Spleen (tissue), 11 donors: Measurements from ENCODE around the gene MEI4. TPM values are rescaled to one million over a fixed set of nuclear protein-coding genes. Genes with fewer than 3 reads are reported as not detected.
"Not testable (repeated sequence)": the region's sequence is repeated elsewhere in the genome, so short reads cannot be mapped to it uniquely, and the experiment has no call there.

ENCODE experiments used
- DNase-seq: peaks from one replicate; pipeline ENCODE4 v3.0.0-alpha.2; 2020
- H3K27ac ChIP-seq, 8 donors: fragments of 200-600 bp; sonication (generic) in 7 of 8; 1 replicate in 4 of 8; 2 replicates in 4 of 8; pipeline versions ENCODE4 v1.5.0 to v1.8.0; 2016 to 2021; ENCODE audit warnings: inconsistent platforms in 4 of 8, mild to moderate bottlenecking in 4 of 8, moderate library complexity in 1 of 8
- H3K27me3 ChIP-seq, 7 donors: fragments of 200-600 bp; sonication (generic) in 6 of 7; replicated peaks in 1 of 7; 1 replicate in 4 of 7; 2 replicates in 3 of 7; pipeline versions ENCODE4 v1.5.0 to v1.8.0; 2016 to 2021; ENCODE audit warnings: inconsistent platforms in 3 of 7, mild to moderate bottlenecking in 1 of 7
- H3K36me3 ChIP-seq, 6 donors: fragments of 200-600 bp; sonication (generic) in 5 of 6; 1 replicate in 4 of 6; 2 replicates in 2 of 6; pipeline versions ENCODE4 v1.5.0 to v1.8.0; 2016 to 2021; ENCODE audit warnings: inconsistent platforms in 2 of 6
- H3K4me1 ChIP-seq, 6 donors: fragments of 200-600 bp; sonication (generic) in 5 of 6; 1 replicate in 3 of 6; 2 replicates in 3 of 6; pipeline versions ENCODE4 v1.5.0 to v1.8.0; 2016 to 2021; ENCODE audit warnings: inconsistent platforms in 3 of 6
- H3K4me3 ChIP-seq, 8 donors: fragments of 200-600 bp; sonication (generic) in 7 of 8; 1 replicate in 4 of 8; 2 replicates in 4 of 8; pipeline versions ENCODE4 v1.5.0 to v1.8.0; 2016 to 2021; ENCODE audit warnings: inconsistent platforms in 4 of 8, mild to moderate bottlenecking in 4 of 8, moderate library complexity in 2 of 8
- H3K9me3 ChIP-seq, 8 donors: fragments of 200-600 bp; sonication (generic) in 7 of 8; 1 replicate in 4 of 8; 2 replicates in 4 of 8; pipeline versions ENCODE4 v1.5.0 to v1.8.0; 2016 to 2021; ENCODE audit warnings: inconsistent platforms in 4 of 8
- CTCF ChIP-seq, 11 experiments: fragments of 200-600 bp in 7 of 11; fragments of 450-650 bp in 4 of 11; sonication (generic) in 4 of 11; IDR thresholded peaks in 8 of 11; conservative IDR thresholded peaks in 3 of 11; 1 replicate in 7 of 11; 2 replicates in 4 of 11; pipeline versions ENCODE4 v1.4.0 to v1.8.0; 2016 to 2021; ENCODE audit warnings: antibody characterized with exemption in 11 of 11, inconsistent platforms in 4 of 11, mild to moderate bottlenecking in 1 of 11
- POLR2A ChIP-seq, 3 donors: fragments of 450-650 bp; IDR thresholded peaks; one replicate each; pipeline ENCODE4 v1.5.1; 2017; ENCODE audit warnings: antibody characterized with exemption in 3 of 3, mild to moderate bottlenecking in 1 of 3
- POLR2AphosphoS5 ChIP-seq, 3 donors: sonication (generic); formaldehyde crosslinking; IDR thresholded peaks; one replicate each; pipeline ENCODE4 v1.5.1; 2017; ENCODE audit warnings: antibody characterized with exemption in 3 of 3
- WGBS, 5 donors: extraction: QIAGEN DNeasy Blood & Tissue Kit in 3 of 5; methylation state at CpG; one replicate each; pipeline versions ENCODE4 v1.1.5 to v1.1.7; 2013 to 2018; 5-methylcytosine and 5-hydroxymethylcytosine counted together
- intact Hi-C: fragments of 100-400 bp; cut with DNase I; formaldehyde crosslinking; loops from one replicate; pipeline ENCODE4 v1.15.0; 2023; ENCODE audit warnings: low total_unique reads
- polyA plus RNA-seq, 3 donors: library from polyadenylated mRNA; stranded (reverse); fragments of 200-250 nt; gene quantifications; one replicate each; pipeline ENCODE4 v1.2.1, GENCODE V29; 2013
- total RNA-seq, 7 donors: library from RNA; depleted of rRNA in 3 of 7; stranded (reverse); fragments of >200 nt in 3 of 7; fragmentation: NEBNext Ultra II Directional in 4 of 7; extraction: Animal tissue kit (Norgen Biotek cat#: 25700) in 4 of 7; gene quantifications; one replicate each; pipeline versions ENCODE4 v1.1.0 to v1.2.1, GENCODE V29; 2016 to 2021
- donor health status: healthy with polysubstance abuse.
- donor health status: DM: no; HTN: no; CAD: no; lungs with moderate emphysema.
- donor health status: DM: no; HTN: no; CAD: no.
- donor health status: Bipolar disorder and iron deficiency.
- donor health status: healthy.
- donor health status: DM: no; HTN: no; CAD: no.
- donor health status: DM: yes; HTN: yes; CAD: no.

The MEI4 gene
- total and polyA plus RNA-seq, 10 donors, result 0.03 to 0.26 TPM; not detected in 8

GRCh38 chr6:77674211-77674610 is 21.4 kb downstream of the MEI4 start:
- DNase-seq, result no peak
- Histone ChIP-seq H3K4me3 (no peak overlapping the region), H3K4me1 (no peaks in the 10 kb centered on the region), H3K36me3 (no peaks in the 10 kb centered on the region), H3K9me3 (no peaks in the 10 kb centered on the region), H3K27ac (no peak overlapping the region), H3K27me3 (no peaks in the 10 kb centered on the region)
- intact Hi-C loops, result no loop called here
- 84 to 90% (median 88%) methylated on average over 2 of the region's 2 CpGs for WGBS, 5 donors
- no peak for TF ChIP-seq POLR2AphosphoS5 (IDR thresholded peaks at IDR 0.05)

- WGBS, 5 donors, result 65 to 87% (median 85%) methylated on average over 4 of the region's 4 CpGs
- DNase-seq, result no peak
- Histone ChIP-seq H3K27me3 (no peaks in the 10 kb centered on the region), H3K36me3 (no peaks in the 10 kb centered on the region), H3K9me3 (no peaks in the 10 kb centered on the region), H3K4me3 (no peak overlapping the region), H3K27ac (no peak overlapping the region), H3K4me1 (no peaks in the 10 kb centered on the region)
- intact Hi-C loops, result no loop called here
- no peak for TF ChIP-seq CTCF (IDR thresholded peaks at IDR 0.05 in 8 of 11, conservative IDR thresholded peaks at IDR 0.05 in 3 of 11)
- no peak for TF ChIP-seq POLR2A (IDR thresholded peaks at IDR 0.05)
- TF ChIP-seq POLR2AphosphoS5 (IDR thresholded peaks at IDR 0.05), result no peak
Observed at GRCh38 chr6:77678048-77678447, 25.2 kb downstream of the MEI4 start.

GRCh38 chr6:77683515-77683914 is 30.7 kb downstream of the MEI4 start:
- no peaks in the 10 kb centered on the region for H3K4me1 ChIP-seq
- WGBS, 5 donors, result 87 to 93% (median 91%) methylated on average over 1 of the region's 1 CpG
- no peak overlapping the region for H3K4me3 ChIP-seq
- no peak for DNase-seq
- H3K27me3 ChIP-seq, result no peaks in the 10 kb centered on the region
- TF ChIP-seq CTCF (IDR thresholded peaks at IDR 0.05 in 8 of 11, conservative IDR thresholded peaks at IDR 0.05 in 3 of 11) (no peak), POLR2AphosphoS5 (IDR thresholded peaks at IDR 0.05) (no peak), POLR2A (IDR thresholded peaks at IDR 0.05) (no peak)
- no peaks in the 10 kb centered on the region for H3K9me3 ChIP-seq
- no peak overlapping the region for H3K27ac ChIP-seq
- no peaks in the 10 kb centered on the region for H3K36me3 ChIP-seq
- intact Hi-C loops, result no loop called here

- H3K9me3 ChIP-seq, result no peaks in the 10 kb centered on the region
- no peaks in the 10 kb centered on the region for H3K36me3 ChIP-seq
- TF ChIP-seq POLR2A (IDR thresholded peaks at IDR 0.05), result no peak
- no peak for TF ChIP-seq CTCF (IDR thresholded peaks at IDR 0.05 in 8 of 11, conservative IDR thresholded peaks at IDR 0.05 in 3 of 11)
- TF ChIP-seq POLR2AphosphoS5 (IDR thresholded peaks at IDR 0.05), result no peak
- H3K27ac ChIP-seq, result no peak overlapping the region
- no peak for DNase-seq
- intact Hi-C loops, result no loop called here
- WGBS, 5 donors, result 75 to 89% (median 78%) methylated on average over 2 of the region's 2 CpGs
- H3K4me3 ChIP-seq, result no peak overlapping the region
- no peaks in the 10 kb centered on the region for H3K4me1 ChIP-seq
- no peaks in the 10 kb centered on the region for H3K27me3 ChIP-seq
Observed at GRCh38 chr6:77686931-77687330, 34.1 kb downstream of the MEI4 start.

GRCh38 chr6:77688649-77689048 is 35.8 kb downstream of the MEI4 start:
- Histone ChIP-seq H3K27me3 (no peaks in the 10 kb centered on the region), H3K9me3 (no peaks in the 10 kb centered on the region), H3K4me3 (no peak overlapping the region), H3K4me1 (no peaks in the 10 kb centered on the region), H3K36me3 (no peaks in the 10 kb centered on the region), H3K27ac (no peak overlapping the region)
- WGBS, 5 donors, result 66 to 85% (median 78%) methylated on average over 1 of the region's 1 CpG
- no peak for DNase-seq
- TF ChIP-seq POLR2AphosphoS5 (IDR thresholded peaks at IDR 0.05) (no peak), CTCF (IDR thresholded peaks at IDR 0.05 in 8 of 11, conservative IDR thresholded peaks at IDR 0.05 in 3 of 11) (no peak), POLR2A (IDR thresholded peaks at IDR 0.05) (no peak)
- intact Hi-C loops, result no loop called here

GRCh38 chr6:77700095-77700494 is 47.3 kb downstream of the MEI4 start:
- H3K4me1 ChIP-seq, DNase-seq, H3K4me3 ChIP-seq, intact Hi-C loops, H3K27ac ChIP-seq, H3K36me3 ChIP-seq, H3K27me3 ChIP-seq: not testable (repeated sequence)
- peaks cover 0 to 14% (median 1%) of the 10 kb centered on the region in 8 donors for H3K9me3 ChIP-seq
- WGBS, 5 donors, result 81 to 94% (median 87%) methylated on average over 6 of the region's 6 CpGs
